ENCODE data around the gene MAST1.

MAST1 gene

GRCh38 chr19:12833418-12833737 is 4.9 kb upstream of the MAST1 start:
- H4K91ac ChIP-seq (ENCODE audit: low read depth, low read length, poor library complexity) = no peak overlapping the region
- H3K79me1 ChIP-seq (ENCODE audit: low read depth, low read length) = no peaks in the 10 kb centered on the region
- no peak overlapping the region for H2AFZ ChIP-seq (ENCODE audit: low read length)
- H3K9ac ChIP-seq (ENCODE audit: low read depth, low read length, poor library complexity) = no peak overlapping the region
- H3K27me3 ChIP-seq (ENCODE audit: control insufficient read depth in 3 of 3, insufficient read depth in 3 of 3, low read depth in 1 of 3, low read length in 3 of 3) = peaks cover 12 to 76% (median 62%) of the 10 kb centered on the region in 3 experiments
- H3K4ac ChIP-seq (ENCODE audit: low read length) = no peak overlapping the region
- no peak overlapping the region for H3K14ac ChIP-seq (ENCODE audit: low read length)
- no peaks in the 10 kb centered on the region for H3K36me3 ChIP-seq (replicated peaks in 1 of 2; ENCODE audit: control insufficient read depth in 2 of 2, insufficient read depth in 2 of 2, low read length in 2 of 2)
- H2BK15ac ChIP-seq (ENCODE audit: low read length) = no peak overlapping the region
- peaks cover 5 to 9% of the 10 kb centered on the region in 2 donors for H3K4me1 ChIP-seq (ENCODE audit: control insufficient read depth in 2 of 2, insufficient read depth in 1 of 2, low read depth in 1 of 2, low read length in 2 of 2)
- H3K27ac ChIP-seq (replicated peaks; ENCODE audit: low read length) = no peak overlapping the region
- WGBS, 2 donors (ENCODE audit: extremely low coverage in 2 of 2, insufficient read length in 2 of 2, insufficient replicate concordance in 1 of 2) = no CpG with 5 or more reads among the region's 5 CpGs
- H3K9me3 ChIP-seq (replicated peaks in 1 of 2; ENCODE audit: control insufficient read depth in 2 of 2, insufficient read depth in 1 of 2, low read depth in 1 of 2, low read length in 2 of 2) = no peaks in the 10 kb centered on the region
- H3K4me3 ChIP-seq (ENCODE audit: low read length in 2 of 2) = peak overlapping the region in 1 of 2 donors; percentile 5
- H2BK120ac ChIP-seq (ENCODE audit: low read depth, low read length) = no peak overlapping the region
- H4K8ac ChIP-seq (ENCODE audit: low read depth, low read length) = no peak overlapping the region
- no peak overlapping the region for H2BK12ac ChIP-seq (ENCODE audit: low read length)
- no peak overlapping the region for H2AK5ac ChIP-seq (ENCODE audit: low read depth, low read length)
- DNase-seq (ENCODE audit: low spot score) = no peak
- peak overlapping the region; percentile 77 for H3K4me2 ChIP-seq (ENCODE audit: insufficient read depth, low read length, poor library complexity, severe bottlenecking)
- no peak overlapping the region for H3K18ac ChIP-seq (ENCODE audit: low read length)
- H2BK5ac ChIP-seq (ENCODE audit: low read length) = no peak overlapping the region
- no peak overlapping the region for H3K23ac ChIP-seq (ENCODE audit: low read depth, low read length, poor library complexity)

DNA sequence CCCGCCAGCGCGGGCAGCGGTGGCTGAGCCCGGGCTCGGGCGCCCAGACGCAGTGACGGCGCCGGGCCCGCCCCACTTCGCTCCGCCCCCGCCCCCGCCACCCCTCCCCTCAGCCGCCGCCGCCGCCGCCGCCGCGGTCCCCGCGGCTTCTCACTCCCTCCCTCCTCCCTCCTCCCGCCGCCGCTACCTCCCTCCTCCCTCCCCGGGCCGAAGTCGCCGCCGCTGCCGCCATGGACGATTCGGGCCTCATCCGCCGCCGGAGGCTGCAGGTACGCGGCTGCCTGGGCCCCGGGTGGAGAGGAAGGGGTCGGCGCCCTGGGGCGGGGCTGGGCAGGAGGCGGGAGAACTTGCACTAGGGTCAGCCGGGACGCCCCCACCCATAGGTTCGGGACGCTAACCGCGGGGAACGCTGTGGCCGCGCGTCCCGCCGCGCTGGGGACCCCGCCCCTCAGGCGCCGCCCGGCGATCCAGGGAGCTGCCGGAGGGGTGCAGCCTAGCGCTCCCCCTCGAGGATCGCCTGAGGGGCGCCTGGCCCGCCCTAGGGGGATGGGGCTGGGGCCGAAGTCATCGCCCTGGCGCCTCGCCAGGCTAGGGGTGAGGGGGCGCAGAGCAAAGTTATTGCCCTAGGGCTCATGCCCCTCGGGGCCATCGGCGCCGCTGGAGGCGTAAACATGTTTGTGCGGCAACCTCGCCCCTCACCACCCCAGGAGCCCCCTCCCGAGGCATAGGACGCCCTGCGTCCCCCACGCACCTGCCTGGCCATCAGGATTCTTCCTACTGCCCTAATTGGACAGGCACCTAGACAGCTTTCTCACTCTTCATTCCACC is 4.4 kb upstream of the MAST1 start:
- Histone ChIP-seq H4K8ac (ENCODE audit: low read depth, low read length) (no peak overlapping the region), H3K9ac (ENCODE audit: low read depth, low read length, poor library complexity) (peak overlapping the region; percentile 78), H3K4me2 (ENCODE audit: insufficient read depth, low read length, poor library complexity, severe bottlenecking) (peak overlapping the region; percentile 77), H2BK15ac (ENCODE audit: low read length) (peak overlapping the region; percentile 71), H2AK5ac (ENCODE audit: low read depth, low read length) (peak overlapping the region; percentile 15), H2BK12ac (ENCODE audit: low read length) (no peak overlapping the region), H2BK120ac (ENCODE audit: low read depth, low read length) (no peak overlapping the region), H4K91ac (ENCODE audit: low read depth, low read length, poor library complexity) (no peak overlapping the region), H3K27ac (replicated peaks; ENCODE audit: low read length) (no peak overlapping the region), H3K9me3 (replicated peaks in 1 of 2; ENCODE audit: control insufficient read depth in 2 of 2, insufficient read depth in 1 of 2, low read depth in 1 of 2, low read length in 2 of 2) (no peaks in the 10 kb centered on the region), H3K27me3 (ENCODE audit: control insufficient read depth in 3 of 3, insufficient read depth in 3 of 3, low read depth in 1 of 3, low read length in 3 of 3) (peaks cover 12 to 71% (median 62%) of the 10 kb centered on the region in 3 experiments), H2BK5ac (ENCODE audit: low read length) (no peak overlapping the region), H3K36me3 (replicated peaks in 1 of 2; ENCODE audit: control insufficient read depth in 2 of 2, insufficient read depth in 2 of 2, low read length in 2 of 2) (no peaks in the 10 kb centered on the region), H3K4me3 (ENCODE audit: low read length in 2 of 2) (peak overlapping the region; percentile 49 to 87), H3K79me1 (ENCODE audit: low read depth, low read length) (no peaks in the 10 kb centered on the region), H3K14ac (ENCODE audit: low read length) (no peak overlapping the region), H3K4ac (ENCODE audit: low read length) (no peak overlapping the region), H2AFZ (ENCODE audit: low read length) (peak overlapping the region; percentile 94), H3K23ac (ENCODE audit: low read depth, low read length, poor library complexity) (peak overlapping the region; percentile 81), H3K4me1 (ENCODE audit: control insufficient read depth in 2 of 2, insufficient read depth in 1 of 2, low read depth in 1 of 2, low read length in 2 of 2) (peaks cover 6 to 7% of the 10 kb centered on the region in 2 donors), H3K18ac (ENCODE audit: low read length) (peak overlapping the region; percentile 93)
- DNase-seq (ENCODE audit: low spot score) = no peak
- WGBS, 2 donors (ENCODE audit: extremely low coverage in 2 of 2, insufficient read length in 2 of 2, insufficient replicate concordance in 1 of 2) = no CpG with 5 or more reads among the region's 87 CpGs

DNA sequence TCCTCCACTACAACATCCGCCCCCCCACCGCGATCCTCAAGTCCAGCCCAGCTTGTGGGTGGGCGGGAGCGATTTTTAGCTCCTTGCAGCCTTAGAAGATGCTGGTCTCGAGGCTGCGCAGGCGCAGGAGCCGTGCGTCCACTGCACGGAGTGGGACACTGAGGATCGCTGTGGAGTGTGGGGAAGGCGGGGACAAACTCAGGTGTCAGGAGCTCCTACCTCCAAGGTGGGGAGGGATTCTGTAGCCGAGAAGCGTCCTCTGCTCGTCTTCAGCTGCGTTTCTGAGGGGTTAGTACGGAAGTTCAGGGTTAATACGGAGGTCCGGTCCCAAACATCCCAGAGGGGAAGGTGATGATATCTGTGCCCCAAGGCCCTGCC is 3.8 kb upstream of the MAST1 start, which contains the start of gene RTBDN:
Gene RTBDN (minus strand): TSS at position 14 of the 378 bp plus-strand sequence. CDS start 4,600 bp downstream, outside the sequence.
- no CpG with 5 or more reads among the region's 20 CpGs for WGBS, 2 donors (ENCODE audit: extremely low coverage in 2 of 2, insufficient read length in 2 of 2, insufficient replicate concordance in 1 of 2)
- peak within 1 kb of the TSS; percentile 49 to 87 for H3K4me3 ChIP-seq (ENCODE audit: low read length in 2 of 2)
- peak within 1 kb of the TSS; percentile 15 for H2AK5ac ChIP-seq (ENCODE audit: low read depth, low read length)

GRCh38 chr19:12834976-12835757 is 3.1 kb upstream of the MAST1 start:
- Histone ChIP-seq H2AFZ (ENCODE audit: low read length) (no peak overlapping the region), H2AK5ac (ENCODE audit: low read depth, low read length) (no peak overlapping the region), H3K4ac (ENCODE audit: low read length) (no peak overlapping the region), H2BK5ac (ENCODE audit: low read length) (peak overlapping the region; percentile 17), H3K9me3 (replicated peaks in 1 of 2; ENCODE audit: control insufficient read depth in 2 of 2, insufficient read depth in 1 of 2, low read depth in 1 of 2, low read length in 2 of 2) (no peaks in the 10 kb centered on the region), H3K4me1 (ENCODE audit: control insufficient read depth in 2 of 2, insufficient read depth in 1 of 2, low read depth in 1 of 2, low read length in 2 of 2) (peaks cover 12 to 13% of the 10 kb centered on the region in 2 donors), H3K23ac (ENCODE audit: low read depth, low read length, poor library complexity) (no peak overlapping the region), H2BK12ac (ENCODE audit: low read length) (peak overlapping the region; percentile 30), H2BK15ac (ENCODE audit: low read length) (peak overlapping the region; percentile 71), H3K18ac (ENCODE audit: low read length) (peak overlapping the region; percentile 15), H3K36me3 (replicated peaks in 1 of 2; ENCODE audit: control insufficient read depth in 2 of 2, insufficient read depth in 2 of 2, low read length in 2 of 2) (no peaks in the 10 kb centered on the region), H3K4me3 (ENCODE audit: low read length in 2 of 2) (no peak overlapping the region), H3K79me1 (ENCODE audit: low read depth, low read length) (no peaks in the 10 kb centered on the region), H3K14ac (ENCODE audit: low read length) (no peak overlapping the region), H3K9ac (ENCODE audit: low read depth, low read length, poor library complexity) (no peak overlapping the region), H3K27me3 (ENCODE audit: control insufficient read depth in 3 of 3, insufficient read depth in 3 of 3, low read depth in 1 of 3, low read length in 3 of 3) (peaks cover 12 to 59% (median 56%) of the 10 kb centered on the region in 3 experiments), H2BK120ac (ENCODE audit: low read depth, low read length) (no peak overlapping the region), H4K8ac (ENCODE audit: low read depth, low read length) (no peak overlapping the region), H3K4me2 (ENCODE audit: insufficient read depth, low read length, poor library complexity, severe bottlenecking) (peak overlapping the region; percentile 32), H3K27ac (replicated peaks; ENCODE audit: low read length) (no peak overlapping the region), H4K91ac (ENCODE audit: low read depth, low read length, poor library complexity) (no peak overlapping the region)
- WGBS, 2 donors (ENCODE audit: extremely low coverage in 2 of 2, insufficient read length in 2 of 2, insufficient replicate concordance in 1 of 2) = no CpG with 5 or more reads among the region's 39 CpGs
- no peak for DNase-seq (ENCODE audit: low spot score)

More for the DNA sequence above, 3.8 kb upstream of the MAST1 start, which contains the start of gene RTBDN:
- H3K27ac ChIP-seq (replicated peaks; ENCODE audit: low read length) = no peak within 1 kb of the TSS
- no peaks in the 10 kb centered on the region for H3K36me3 ChIP-seq (replicated peaks in 1 of 2; ENCODE audit: control insufficient read depth in 2 of 2, insufficient read depth in 2 of 2, low read length in 2 of 2)
- H2AFZ ChIP-seq (ENCODE audit: low read length) = peak within 1 kb of the TSS; percentile 94
- no peak within 1 kb of the TSS for H3K14ac ChIP-seq (ENCODE audit: low read length)
- H3K79me1 ChIP-seq (ENCODE audit: low read depth, low read length) = no peaks in the 10 kb centered on the region
- peak within 1 kb of the TSS; percentile 81 for H3K23ac ChIP-seq (ENCODE audit: low read depth, low read length, poor library complexity)
- no peak within 1 kb of the TSS for H4K91ac ChIP-seq (ENCODE audit: low read depth, low read length, poor library complexity)
- DNase-seq (ENCODE audit: low spot score) = no peak
- H3K9me3 ChIP-seq (replicated peaks in 1 of 2; ENCODE audit: control insufficient read depth in 2 of 2, insufficient read depth in 1 of 2, low read depth in 1 of 2, low read length in 2 of 2) = no peaks in the 10 kb centered on the region
- H2BK5ac ChIP-seq (ENCODE audit: low read length) = peak within 1 kb of the TSS; percentile 17
- H3K4ac ChIP-seq (ENCODE audit: low read length) = no peak within 1 kb of the TSS
- peaks cover 10 to 12% of the 10 kb centered on the region in 2 donors for H3K4me1 ChIP-seq (ENCODE audit: control insufficient read depth in 2 of 2, insufficient read depth in 1 of 2, low read depth in 1 of 2, low read length in 2 of 2)
- H4K8ac ChIP-seq (ENCODE audit: low read depth, low read length) = no peak within 1 kb of the TSS
- peak within 1 kb of the TSS; percentile 93 for H3K18ac ChIP-seq (ENCODE audit: low read length)
- H3K27me3 ChIP-seq (ENCODE audit: control insufficient read depth in 3 of 3, insufficient read depth in 3 of 3, low read depth in 1 of 3, low read length in 3 of 3) = peaks cover 12 to 65% (median 61%) of the 10 kb centered on the region in 3 experiments
- H2BK12ac ChIP-seq (ENCODE audit: low read length) = peak within 1 kb of the TSS; percentile 64
- H3K4me2 ChIP-seq (ENCODE audit: insufficient read depth, low read length, poor library complexity, severe bottlenecking) = peak within 1 kb of the TSS; percentile 77
- H2BK120ac ChIP-seq (ENCODE audit: low read depth, low read length) = no peak within 1 kb of the TSS
- peak within 1 kb of the TSS; percentile 78 for H3K9ac ChIP-seq (ENCODE audit: low read depth, low read length, poor library complexity)
- peak within 1 kb of the TSS; percentile 71 for H2BK15ac ChIP-seq (ENCODE audit: low read length)
